ENCODE results near the gene TENM3. TPM values are rescaled to one million over a fixed set of nuclear protein-coding genes. Genes with fewer than 3 reads are reported as not detected.

TENM3 gene
- total RNA-seq, 2 donors from 2014 or later, result 39.5 to 51.9 TPM

- H3K27me3 Mint-ChIP-seq (ENCODE audit: insufficient read depth), result no peaks in the 10 kb centered on the region
- WGBS, 2 experiments (ENCODE audit: insufficient coverage in 1 of 2, insufficient read length in 1 of 2), result 80 to 94% methylated on average over 1 to 2 of the region's 3 CpGs
- no peak overlapping the region for H3K27ac Mint-ChIP-seq
These were observed 250.2 kb downstream of the TENM3 start for GRCh38 chr4:182493377-182493776.

DNA sequence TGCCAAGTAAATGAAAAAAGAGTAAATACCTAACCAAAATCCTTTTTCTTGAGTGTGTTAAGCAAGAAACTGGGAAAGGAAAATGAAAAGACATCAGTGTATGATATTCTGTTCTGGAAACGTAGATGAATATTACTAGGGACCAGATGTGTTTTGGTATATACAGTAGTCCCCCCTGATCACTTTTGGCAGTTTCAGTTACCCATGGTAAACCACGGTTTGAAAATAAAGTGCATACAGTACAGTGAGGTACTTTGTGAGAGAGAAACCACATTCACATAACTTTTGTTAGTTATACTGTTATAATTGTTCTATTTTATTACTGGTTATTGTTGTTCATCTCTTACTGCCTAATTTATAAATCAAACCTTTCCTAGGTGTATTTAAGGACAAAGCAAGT, 250.9 kb downstream of the TENM3 start:
- Mint-ChIP-seq H3K27me3 (ENCODE audit: insufficient read depth) (no peaks in the 10 kb centered on the region), H3K4me3 (no peak overlapping the region), H3K4me1 (peaks cover 15% of the 10 kb centered on the region), H3K27ac (no peak overlapping the region), H3K9me3 (no peaks in the 10 kb centered on the region), H3K36me3 (ENCODE audit: low read depth) (peaks cover 5% of the 10 kb centered on the region)
- H3K27ac ChIP-seq (ENCODE audit: low read depth, low read length), result no peak overlapping the region
- peaks cover 8% of the 10 kb centered on the region for H3K9me3 ChIP-seq (ENCODE audit: control insufficient read depth, low read length)
- no peaks in the 10 kb centered on the region for H3K36me3 ChIP-seq (ENCODE audit: control insufficient read depth, insufficient read depth, low read length)
- no peak overlapping the region for H3K9ac ChIP-seq (ENCODE audit: extremely low read depth, low read length, poor library complexity, severe bottlenecking)
- no peak overlapping the region for H3K4me3 ChIP-seq (ENCODE audit: low read length)
- WGBS, 2 experiments (ENCODE audit: insufficient coverage in 1 of 2, insufficient read length in 1 of 2), result 97 to 100% methylated on average over 1 to 2 of the region's 2 CpGs
- no peak for TF ChIP-seq CTCF (conservative IDR thresholded peaks at IDR 0.05)
- peaks cover 2% of the 10 kb centered on the region for H3K4me1 ChIP-seq (ENCODE audit: control insufficient read depth, insufficient read depth, low read length)
- H3K27me3 ChIP-seq (ENCODE audit: control insufficient read depth, insufficient read depth, low read length, poor library complexity, severe bottlenecking), result no peaks in the 10 kb centered on the region
- DNase-seq, result no peak

More at GRCh38 chr4:182493377-182493776, 250.2 kb downstream of the TENM3 start:
- peaks cover 11% of the 10 kb centered on the region for H3K36me3 Mint-ChIP-seq (ENCODE audit: low read depth)
- no peaks in the 10 kb centered on the region for H3K36me3 ChIP-seq (ENCODE audit: control insufficient read depth, insufficient read depth, low read length)
- DNase-seq, result no peak
- peaks cover 2% of the 10 kb centered on the region for H3K4me1 ChIP-seq (ENCODE audit: control insufficient read depth, insufficient read depth, low read length)
- H3K4me1 Mint-ChIP-seq, result peaks cover 15% of the 10 kb centered on the region
- H3K27me3 ChIP-seq (ENCODE audit: control insufficient read depth, insufficient read depth, low read length, poor library complexity, severe bottlenecking), result no peaks in the 10 kb centered on the region
- H3K9me3 ChIP-seq (ENCODE audit: control insufficient read depth, low read length), result peaks cover 14% of the 10 kb centered on the region
- peaks cover 4% of the 10 kb centered on the region for H3K9me3 Mint-ChIP-seq
- no peak overlapping the region for H3K4me3 ChIP-seq (ENCODE audit: low read length)
- no peak for TF ChIP-seq CTCF (conservative IDR thresholded peaks at IDR 0.05)
- H3K9ac ChIP-seq (ENCODE audit: extremely low read depth, low read length, poor library complexity, severe bottlenecking), result no peak overlapping the region
- H3K4me3 Mint-ChIP-seq, result no peak overlapping the region
- H3K27ac ChIP-seq (ENCODE audit: low read depth, low read length), result no peak overlapping the region

GRCh38 chr4:182495031-182495430, 251.8 kb downstream of the TENM3 start:
- Mint-ChIP-seq H3K27me3 (ENCODE audit: insufficient read depth) (no peaks in the 10 kb centered on the region), H3K4me1 (peaks cover 15% of the 10 kb centered on the region), H3K9me3 (no peaks in the 10 kb centered on the region), H3K36me3 (ENCODE audit: low read depth) (no peaks in the 10 kb centered on the region), H3K27ac (no peak overlapping the region), H3K4me3 (no peak overlapping the region)
- WGBS, 2 experiments (ENCODE audit: insufficient coverage in 1 of 2, insufficient read length in 1 of 2), result 89 to 93% methylated on average over 5 of the region's 5 CpGs
- Histone ChIP-seq H3K36me3 (ENCODE audit: control insufficient read depth, insufficient read depth, low read length) (no peaks in the 10 kb centered on the region), H3K27ac (ENCODE audit: low read depth, low read length) (no peak overlapping the region), H3K27me3 (ENCODE audit: control insufficient read depth, insufficient read depth, low read length, poor library complexity, severe bottlenecking) (no peaks in the 10 kb centered on the region), H3K9me3 (ENCODE audit: control insufficient read depth, low read length) (no peaks in the 10 kb centered on the region), H3K4me3 (ENCODE audit: low read length) (no peak overlapping the region), H3K9ac (ENCODE audit: extremely low read depth, low read length, poor library complexity, severe bottlenecking) (no peak overlapping the region), H3K4me1 (ENCODE audit: control insufficient read depth, insufficient read depth, low read length) (peaks cover 2% of the 10 kb centered on the region)
- no peak for DNase-seq
- TF ChIP-seq CTCF (conservative IDR thresholded peaks at IDR 0.05), result no peak

All from endodermal cell (in vitro differentiated cells).